ENCODE data around the gene TFB2M. TPM values are rescaled to one million over a fixed set of nuclear protein-coding genes. Genes with fewer than 3 reads are reported as not detected.

TFB2M gene
- total and polyA plus RNA-seq, 2 of the 13 experiments (the other 11 are each of a cell fraction or from before 2014, with no cell fraction given) = 15.7 to 31.4 TPM

- no peak for TF ChIP-seq THRA (CRISPR knock-in tag; IDR thresholded peaks at IDR 0.05; ENCODE audit: borderline replicate concordance)
- no peak for TF ChIP-seq SP1 (IDR thresholded peaks at IDR 0.05)
- no peak for TF ChIP-seq SP1 (CRISPR knock-in tag; IDR thresholded peaks at IDR 0.05)
- TF ChIP-seq SOX5 (CRISPR knock-in tag; IDR thresholded peaks at IDR 0.05; ENCODE audit: borderline replicate concordance) = no peak
- TF ChIP-seq NR0B2 (CRISPR knock-in tag; IDR thresholded peaks at IDR 0.05) = no peak
Observed at GRCh38 chr1:246534114-246534513, 31.9 kb downstream of the TFB2M start (continued).

- H3K9ac ChIP-seq (ENCODE audit: insufficient read depth, low read depth, low read length) = no peak overlapping the region
- H3K4me2 ChIP-seq (ENCODE audit: low read depth, low read length) = no peak overlapping the region
- H4K20me1 ChIP-seq (ENCODE audit: insufficient read depth, low read length) = no peaks in the 10 kb centered on the region
- no peak overlapping the region for H3K27ac ChIP-seq (ENCODE audit: extremely low read length, insufficient read depth, low read length)
- no peaks in the 10 kb centered on the region for H3K79me2 ChIP-seq (ENCODE audit: insufficient read depth, low read length)
- WGBS (ENCODE audit: low lambda C conversion rate) = 8% methylated on average over 2 of the region's 2 CpGs
- DNase-seq (ENCODE audit: low spot score) = no peak
- H3K9me3 ChIP-seq (ENCODE audit: low read length) = peaks cover 14% of the 10 kb centered on the region
- in situ Hi-C loops (cut with HindIII; ENCODE audit: extremely low pct_ligation_motif_present, low pct_unique_long_range_greater_than_20kb) = no loop called here
- no peak overlapping the region for H2AFZ ChIP-seq (ENCODE audit: low read length)
- BruUV-seq (replicated peaks) = no TSS peak
- CTCF ChIA-PET (ENCODE audit: low intra/inter-chr PET ratio, low total read pairs) = interaction anchor here (1.7 kb wide), 1 partner anchor 36 kb away, joined by 10 read pairs; no protein-coding TSS in a partner anchor
- POLR2A ChIA-PET = no interaction called here
- no peaks in the 10 kb centered on the region for H3K36me3 ChIP-seq (replicated peaks in 1 of 2; ENCODE audit: control insufficient read depth in 1 of 2, insufficient read depth in 2 of 2, low read length in 2 of 2)
- intact Hi-C loops (cut with micrococcal nuclease; ENCODE audit: unreplicated experiment) = loop anchor here (2.0 kb wide), 1 partner anchor 35 kb away; no protein-coding TSS in a partner anchor
- no peak overlapping the region for H3K4me3 ChIP-seq (replicated peaks in 1 of 3; ENCODE audit: insufficient read depth in 1 of 3, low read depth in 2 of 3, low read length in 3 of 3)
- peaks cover 0 to 4% of the 10 kb centered on the region in 2 experiments; a peak in 1 of 5 replicates for H3K27me3 ChIP-seq (ENCODE audit: control insufficient read depth in 1 of 2, insufficient read depth in 2 of 2, low read length in 2 of 2)
- no peak for TF ChIP-seq ZNF468 (CRISPR knock-in tag; IDR thresholded peaks at IDR 0.05)
- no peak for TF ChIP-seq NFIC (IDR thresholded peaks at IDR 0.05; ENCODE audit: low read length)
- TF ChIP-seq NFYB (CRISPR knock-in tag; IDR thresholded peaks at IDR 0.05) = no peak
- no peak for TF ChIP-seq GTF2F1 (IDR thresholded peaks at IDR 0.05; ENCODE audit: low read length)
- no peak for ATAC-seq
- no peak for FAIRE-seq
- peaks cover 11% of the 10 kb centered on the region; the same call in 1 of the 2 replicates for H3K4me1 ChIP-seq (ENCODE audit: insufficient read depth, low read length)
Observed at GRCh38 chr1:246533371-246533905, 32.6 kb downstream of the TFB2M start.
